ENCODE data around the gene PRSS57.
"Not testable (repeated sequence)": the region's sequence is repeated elsewhere in the genome, so short reads cannot be mapped to it uniquely, and the experiment has no call there.

PRSS57 gene

GRCh38 chr19:695352-695949 lies at the start of gene PRSS57:
Gene PRSS57, minus strand, starts transcription at chr19:695452. Its CDS starts 22 bp downstream, at chr19:695430.
- no peak for DNase-seq (ENCODE audit: low spot score)

DNA sequence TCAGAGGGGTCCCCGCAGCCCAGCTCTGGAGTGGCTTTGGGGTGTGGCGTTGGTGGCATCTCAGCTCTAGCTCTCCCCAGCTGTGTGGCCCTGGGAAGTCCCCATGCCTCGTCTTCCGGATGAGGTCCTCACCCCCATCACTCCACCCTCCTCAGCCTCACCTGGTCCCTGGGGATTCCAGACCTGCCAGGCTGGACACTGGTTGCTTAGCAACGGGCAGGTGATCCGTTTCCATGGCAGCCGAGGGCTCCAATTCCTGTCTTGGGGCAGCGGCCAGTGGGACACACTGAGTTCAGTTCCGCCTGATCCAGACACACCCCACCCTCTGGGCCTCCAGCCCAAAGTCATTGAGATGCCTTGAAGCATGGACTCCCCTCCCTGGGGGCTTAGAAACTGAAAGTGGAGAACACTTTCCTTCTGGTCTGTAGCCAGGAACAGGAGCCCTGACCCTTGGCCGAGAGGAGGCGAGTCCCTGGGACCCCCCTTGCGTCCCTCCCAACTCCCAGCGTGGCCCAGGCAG lies 48.0 kb upstream of the PRSS57 start:
- DNase-seq (ENCODE audit: low spot score), result no peak

- DNase-seq (ENCODE audit: low spot score), result no peak
Observed at GRCh38 chr19:742540-743075, 47.4 kb upstream of the PRSS57 start.

GRCh38 chr19:741506-742131 lies 46.4 kb upstream of the PRSS57 start:
- peak; percentile 82 for DNase-seq (ENCODE audit: low spot score)

DNA sequence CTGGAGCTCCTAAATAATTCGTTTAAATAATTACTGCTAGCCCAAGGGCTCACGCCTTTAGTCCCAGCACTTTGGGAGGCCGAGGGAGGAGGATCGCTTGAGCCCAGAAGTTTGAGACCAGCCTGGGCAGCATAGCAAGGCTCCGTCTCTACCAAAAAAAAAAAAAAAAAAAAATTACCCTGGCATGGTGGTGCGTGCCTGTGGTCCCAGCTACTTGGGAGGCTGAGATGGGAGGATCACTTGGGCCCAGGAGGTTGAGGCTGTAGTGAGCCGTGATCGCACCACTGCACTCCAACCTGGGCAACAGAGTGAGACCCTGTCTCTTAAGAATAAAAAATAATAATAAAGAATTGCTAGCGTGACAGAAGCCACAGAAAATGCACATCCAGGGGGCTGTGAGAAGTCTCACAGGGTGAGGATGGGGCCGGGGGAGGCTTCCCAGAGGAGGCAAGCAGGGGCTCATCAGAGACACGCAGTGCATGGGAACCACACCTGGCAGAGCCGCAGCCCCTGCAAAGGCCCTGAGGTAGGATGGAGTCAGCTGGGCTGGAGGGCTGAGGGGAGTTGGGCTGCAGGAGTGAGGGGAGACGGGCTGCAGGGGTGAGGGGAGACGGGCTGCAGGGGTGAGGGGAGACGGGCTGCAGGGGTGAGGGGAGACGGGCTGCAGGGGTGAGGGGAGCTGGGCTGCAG lies 45.7 kb upstream of the PRSS57 start:
- DNase-seq (ENCODE audit: low spot score), result peak; percentile 45

DNA sequence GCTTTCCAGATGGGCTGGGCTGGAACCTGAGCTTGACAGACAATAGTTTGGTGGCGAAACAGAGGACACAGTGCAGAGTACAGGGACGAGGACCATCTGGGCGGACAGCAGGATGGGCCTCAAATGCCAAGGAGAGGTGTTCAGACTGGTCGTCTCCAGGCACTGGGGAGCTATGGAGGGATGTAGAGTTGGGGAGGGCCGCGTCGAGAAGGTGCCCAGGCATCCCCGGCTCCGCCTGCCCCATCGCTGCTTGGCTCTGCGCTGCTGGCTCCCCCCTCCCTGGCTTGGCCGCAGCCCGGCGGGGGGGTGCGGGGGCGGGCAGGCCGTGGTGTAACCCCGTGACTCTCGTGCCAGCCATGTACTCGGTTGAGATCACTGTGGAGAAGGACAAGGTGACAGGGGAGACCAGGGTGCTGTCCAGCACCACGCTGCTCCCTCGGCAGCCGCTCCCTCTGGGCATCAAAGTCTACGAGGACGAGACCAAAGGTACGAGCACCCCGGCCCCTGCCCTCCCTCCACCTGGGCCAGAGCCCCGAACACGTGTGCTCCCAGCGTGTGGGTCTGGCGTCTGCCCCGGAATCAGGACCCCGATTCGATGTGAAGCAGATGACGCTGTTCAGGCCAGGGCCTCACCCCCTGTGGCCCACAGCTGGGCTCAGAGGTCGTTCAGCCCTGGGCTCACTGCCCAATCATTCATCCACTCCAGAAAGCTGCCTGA lies 44.9 kb upstream of the PRSS57 start:
- DNase-seq (ENCODE audit: low spot score), result no peak

DNA sequence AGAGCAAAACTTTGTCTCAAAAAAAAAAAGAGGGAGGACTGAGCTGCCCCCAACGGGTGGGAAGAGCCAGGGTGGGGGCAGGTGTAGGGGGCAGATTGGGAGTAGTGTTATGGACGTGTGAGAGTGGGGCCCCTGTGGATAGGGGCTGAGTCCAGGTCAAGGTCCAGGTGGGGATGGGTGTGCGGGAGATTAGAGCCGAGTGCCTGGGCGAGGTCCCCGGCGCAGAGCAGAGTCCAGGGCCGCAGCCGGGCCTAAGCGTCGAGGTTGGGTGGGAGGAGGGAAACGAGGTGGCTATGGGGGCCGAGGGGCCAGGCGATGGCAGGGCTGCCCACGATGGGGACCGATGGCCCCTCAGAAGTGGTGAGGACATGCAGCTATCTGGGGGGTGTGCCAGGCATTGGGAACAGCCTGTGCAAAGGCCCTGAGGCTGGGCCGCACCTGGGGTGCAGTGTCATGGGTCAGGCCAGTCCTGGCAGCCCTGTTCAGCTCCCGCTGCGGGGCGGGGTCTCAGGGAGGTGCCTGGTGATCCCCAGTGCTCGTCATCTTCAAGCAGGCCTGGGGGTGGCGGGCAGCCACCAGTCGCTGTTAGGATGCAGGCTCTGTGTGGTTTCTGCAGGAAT lies 43.4 kb upstream of the PRSS57 start:
- no peak for DNase-seq (ENCODE audit: low spot score)

GRCh38 chr19:737591-738093 lies 42.4 kb upstream of the PRSS57 start:
- DNase-seq (ENCODE audit: low spot score), result peak; percentile 74

DNA sequence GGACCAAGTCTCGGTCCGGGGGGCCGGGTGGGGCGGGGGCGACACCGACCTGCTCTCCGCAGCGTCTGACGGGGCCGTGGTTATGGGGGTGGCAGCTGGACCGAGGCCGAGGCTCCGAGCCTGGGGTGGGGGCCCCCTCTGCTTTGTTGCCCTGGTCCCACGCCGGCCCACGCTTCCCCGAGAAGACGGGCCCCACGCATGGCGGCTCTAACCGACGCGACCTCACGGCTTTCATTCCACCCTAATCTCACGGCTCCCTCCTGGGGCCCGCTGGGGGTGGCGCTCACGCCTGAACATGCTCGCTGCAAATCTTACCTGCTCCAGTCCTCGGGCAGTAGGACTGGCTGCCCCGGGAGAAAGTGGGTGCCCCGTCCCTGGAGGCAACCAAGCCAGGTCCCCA lies 40.9 kb upstream of the PRSS57 start:
- DNase-seq (ENCODE audit: low spot score), result no peak

GRCh38 chr19:734716-735115 lies 39.5 kb upstream of the PRSS57 start:
- no peak for DNase-seq (ENCODE audit: low spot score)

- DNase-seq (ENCODE audit: low spot score), result no peak
Observed at GRCh38 chr19:732148-733069, 37.2 kb upstream of the PRSS57 start.

- no peak for DNase-seq (ENCODE audit: low spot score)
Observed at GRCh38 chr19:731000-731399, 35.7 kb upstream of the PRSS57 start.

- no peak for DNase-seq (ENCODE audit: low spot score)
Observed at GRCh38 chr19:729965-730668, 34.9 kb upstream of the PRSS57 start.

- DNase-seq (ENCODE audit: low spot score), result not testable (repeated sequence)
Observed at GRCh38 chr19:729564-729963, 34.3 kb upstream of the PRSS57 start.

GRCh38 chr19:728011-728410 lies 32.8 kb upstream of the PRSS57 start:
- DNase-seq (ENCODE audit: low spot score), result no peak

- no peak for DNase-seq (ENCODE audit: low spot score)
Observed at GRCh38 chr19:726993-727956, 32.0 kb upstream of the PRSS57 start.

DNA sequence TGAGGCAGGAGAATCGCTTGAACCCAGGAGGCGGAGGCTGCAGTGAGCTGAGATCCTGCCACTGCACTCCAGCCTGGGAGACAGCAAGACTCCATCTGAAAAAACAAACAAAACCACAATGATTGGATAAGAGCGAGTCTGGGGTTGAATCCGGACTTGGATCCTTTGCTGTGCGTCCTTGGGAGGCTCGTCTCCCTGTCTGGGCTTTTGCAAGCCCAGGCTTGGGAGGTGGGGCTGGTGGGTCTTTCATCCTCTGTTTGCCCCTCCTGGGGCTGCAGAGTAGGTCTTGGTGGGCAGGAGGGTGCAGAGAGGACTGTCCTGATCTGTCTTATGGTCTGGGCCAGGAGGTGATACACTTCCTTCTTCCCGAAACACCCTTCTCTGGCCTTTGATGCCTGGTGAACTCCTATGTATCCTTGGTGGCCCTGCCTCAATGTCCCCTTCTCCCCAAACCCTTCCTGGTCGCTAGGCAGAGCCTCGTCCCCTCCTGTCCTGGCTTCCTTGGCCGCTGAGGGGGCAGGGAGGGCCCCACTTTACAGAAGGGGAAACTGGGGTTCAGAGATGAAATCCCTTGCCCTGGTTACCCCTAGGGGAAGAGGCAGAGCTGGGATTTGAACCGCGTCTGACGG lies 30.3 kb upstream of the PRSS57 start:
- no peak for DNase-seq (ENCODE audit: low spot score)

- no peak for DNase-seq (ENCODE audit: low spot score)
Observed at GRCh38 chr19:723714-724113, 28.5 kb upstream of the PRSS57 start.

Measured in NAMALWA (cell line).